Measurements from ENCODE around the gene OVCA2. TPM values are rescaled to one million over a fixed set of nuclear protein-coding genes. Genes with fewer than 3 reads are reported as not detected.

The OVCA2 gene
- polyA plus RNA-seq, 1 donor (not counting 4 experiments of a cell fraction or from before 2014, with no cell fraction given): 41.2 TPM

DNA sequence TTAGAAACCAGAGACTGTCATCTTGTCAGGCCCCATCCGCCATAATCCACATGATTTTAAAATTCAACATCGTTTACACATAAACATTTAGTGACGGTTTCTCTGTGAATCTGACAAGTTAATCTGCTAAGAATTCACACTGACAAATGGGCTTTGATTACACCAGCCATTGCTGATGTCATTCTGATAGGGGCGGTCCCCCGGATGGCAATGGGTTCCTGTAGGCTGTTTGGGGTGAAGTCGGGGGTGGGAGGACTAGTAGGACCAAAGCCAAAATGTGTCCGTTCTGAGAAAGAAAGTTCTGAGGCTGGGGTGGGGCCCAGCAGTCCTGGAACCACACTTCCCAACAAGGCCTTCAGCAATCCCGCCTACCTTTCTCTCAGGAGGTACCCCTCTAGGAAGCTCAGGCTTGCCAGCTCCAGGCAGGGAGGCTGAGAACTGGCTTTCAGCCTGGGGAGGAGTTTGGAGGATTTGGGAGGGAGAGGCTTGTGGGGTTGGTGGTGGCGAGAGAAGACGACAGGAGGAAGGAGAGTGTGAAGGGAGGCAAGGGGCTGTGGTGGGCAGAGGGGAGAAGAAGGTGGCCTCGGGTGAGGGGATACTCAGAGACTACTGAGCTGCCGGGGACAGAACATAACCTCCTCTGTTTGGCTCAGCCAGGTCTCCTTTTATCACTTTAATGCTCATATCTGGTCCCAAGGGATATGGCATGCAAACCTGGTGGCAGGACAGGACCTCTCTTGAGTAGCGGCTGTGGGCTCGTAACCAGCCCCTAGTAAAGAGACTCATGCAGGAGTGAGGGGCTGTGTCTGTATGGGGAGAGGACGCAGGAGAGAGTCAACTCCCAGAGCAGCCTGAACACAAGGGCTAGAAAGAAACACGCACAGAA, 21.7 kb downstream of the OVCA2 start:
- H2AFZ ChIP-seq (ENCODE audit: control insufficient read depth, low read length): no peak overlapping the region
- peaks cover 3% of the 10 kb centered on the region for H3K4me1 ChIP-seq (ENCODE audit: control insufficient read depth, extremely low read depth, insufficient read depth, low read length)
- H3K27me3 ChIP-seq (ENCODE audit: control insufficient read depth, extremely low read depth, insufficient read depth, low read length): no peaks in the 10 kb centered on the region
- TF ChIP-seq, protein P1, sequence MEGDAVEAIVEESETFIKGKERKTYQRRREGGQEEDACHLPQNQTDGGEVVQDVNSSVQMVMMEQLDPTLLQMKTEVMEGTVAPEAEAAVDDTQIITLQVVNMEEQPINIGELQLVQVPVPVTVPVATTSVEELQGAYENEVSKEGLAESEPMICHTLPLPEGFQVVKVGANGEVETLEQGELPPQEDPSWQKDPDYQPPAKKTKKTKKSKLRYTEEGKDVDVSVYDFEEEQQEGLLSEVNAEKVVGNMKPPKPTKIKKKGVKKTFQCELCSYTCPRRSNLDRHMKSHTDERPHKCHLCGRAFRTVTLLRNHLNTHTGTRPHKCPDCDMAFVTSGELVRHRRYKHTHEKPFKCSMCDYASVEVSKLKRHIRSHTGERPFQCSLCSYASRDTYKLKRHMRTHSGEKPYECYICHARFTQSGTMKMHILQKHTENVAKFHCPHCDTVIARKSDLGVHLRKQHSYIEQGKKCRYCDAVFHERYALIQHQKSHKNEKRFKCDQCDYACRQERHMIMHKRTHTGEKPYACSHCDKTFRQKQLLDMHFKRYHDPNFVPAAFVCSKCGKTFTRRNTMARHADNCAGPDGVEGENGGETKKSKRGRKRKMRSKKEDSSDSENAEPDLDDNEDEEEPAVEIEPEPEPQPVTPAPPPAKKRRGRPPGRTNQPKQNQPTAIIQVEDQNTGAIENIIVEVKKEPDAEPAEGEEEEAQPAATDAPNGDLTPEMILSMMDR (optimal IDR thresholded peaks at IDR 0.05 in 1 of 3, IDR thresholded peaks at IDR 0.05 in 1 of 3, conservative IDR thresholded peaks at IDR 0.05 in 1 of 3; ENCODE audit: extremely low read depth in 1 of 3, insufficient read depth in 2 of 3, low read length in 3 of 3): no peak
- TF ChIP-seq EZH2 (IDR thresholded peaks at IDR 0.05; ENCODE audit: low read length): no peak
- no peak overlapping the region for H3K4me2 ChIP-seq (ENCODE audit: control insufficient read depth, extremely low read depth, insufficient read depth, low read depth, low read length)
- H3K4me3 ChIP-seq (ENCODE audit: control insufficient read depth in 2 of 3, extremely low read depth in 1 of 3, insufficient read depth in 2 of 3, low read depth in 1 of 3, low read length in 3 of 3): no peak overlapping the region
- dilution Hi-C loops (cut with MboI; ENCODE audit: extremely low pct_ligation_motif_present, low sequenced_read_pairs): no loop called here
- no peak overlapping the region for H3K27ac ChIP-seq (ENCODE audit: control insufficient read depth, insufficient read depth, low read length)
- H3K79me2 ChIP-seq (ENCODE audit: control insufficient read depth, insufficient read depth, low read length): no peaks in the 10 kb centered on the region
- no peaks in the 10 kb centered on the region for H4K20me1 ChIP-seq (ENCODE audit: control insufficient read depth, extremely low read depth, insufficient read depth, low read length)
- peaks cover 21 to 36% of the 10 kb centered on the region in 2 experiments for H3K36me3 ChIP-seq (ENCODE audit: control insufficient read depth in 2 of 2, extremely low read depth in 1 of 2, insufficient read depth in 2 of 2, low read length in 2 of 2)
- H3K9ac ChIP-seq (ENCODE audit: control insufficient read depth, extremely low read depth, insufficient read depth, low read length): no peak overlapping the region
- no peaks in the 10 kb centered on the region for H3K9me3 ChIP-seq (ENCODE audit: control insufficient read depth, low read depth, low read length)
- H3K9me1 ChIP-seq (ENCODE audit: control insufficient read depth, extremely low read depth, insufficient read depth, low read length): no peaks in the 10 kb centered on the region
- DNase-seq (ENCODE audit: low read depth, low spot score) (no peak), FAIRE-seq (no peak)

DNA sequence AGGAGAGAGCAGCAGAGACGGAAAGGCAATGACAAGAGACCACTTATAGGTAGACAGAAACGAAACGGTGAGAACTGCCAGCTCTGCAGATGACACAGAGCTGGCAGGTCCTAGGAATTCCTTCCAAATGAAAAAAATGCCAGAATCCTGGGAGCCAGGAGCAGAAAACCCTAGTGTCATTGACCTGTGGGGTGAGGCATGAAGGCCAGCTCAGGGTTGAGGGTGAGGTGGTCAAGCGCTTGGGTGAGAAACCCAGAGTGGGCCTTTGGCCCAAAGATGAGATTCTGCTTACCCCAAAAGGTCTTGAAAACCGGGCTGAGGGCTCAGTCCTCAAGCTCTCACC, 22.3 kb downstream of the OVCA2 start:
- H3K4me1 ChIP-seq (ENCODE audit: control insufficient read depth, extremely low read depth, insufficient read depth, low read length): peaks cover 3% of the 10 kb centered on the region

More for the DNA sequence above, 22.3 kb downstream of the OVCA2 start:
- Histone ChIP-seq H3K9me3 (ENCODE audit: control insufficient read depth, low read depth, low read length) (no peaks in the 10 kb centered on the region), H3K36me3 (ENCODE audit: control insufficient read depth in 2 of 2, extremely low read depth in 1 of 2, insufficient read depth in 2 of 2, low read length in 2 of 2) (peaks cover 24 to 37% of the 10 kb centered on the region in 2 experiments), H3K9ac (ENCODE audit: control insufficient read depth, extremely low read depth, insufficient read depth, low read length) (no peak overlapping the region), H3K27me3 (ENCODE audit: control insufficient read depth, extremely low read depth, insufficient read depth, low read length) (no peaks in the 10 kb centered on the region), H3K79me2 (ENCODE audit: control insufficient read depth, insufficient read depth, low read length) (no peaks in the 10 kb centered on the region), H3K9me1 (ENCODE audit: control insufficient read depth, extremely low read depth, insufficient read depth, low read length) (no peaks in the 10 kb centered on the region), H4K20me1 (ENCODE audit: control insufficient read depth, extremely low read depth, insufficient read depth, low read length) (no peaks in the 10 kb centered on the region), H3K4me2 (ENCODE audit: control insufficient read depth, extremely low read depth, insufficient read depth, low read depth, low read length) (no peak overlapping the region), H3K27ac (ENCODE audit: control insufficient read depth, insufficient read depth, low read length) (no peak overlapping the region), H2AFZ (ENCODE audit: control insufficient read depth, low read length) (no peak overlapping the region), H3K4me3 (ENCODE audit: control insufficient read depth in 2 of 3, extremely low read depth in 1 of 3, insufficient read depth in 2 of 3, low read depth in 1 of 3, low read length in 3 of 3) (no peak overlapping the region)
- no peak for FAIRE-seq
- dilution Hi-C loops (cut with MboI; ENCODE audit: extremely low pct_ligation_motif_present, low sequenced_read_pairs): no loop called here
- no peak for TF ChIP-seq EZH2 (IDR thresholded peaks at IDR 0.05; ENCODE audit: low read length)
- TF ChIP-seq, protein P1 (optimal IDR thresholded peaks at IDR 0.05 in 1 of 3, IDR thresholded peaks at IDR 0.05 in 1 of 3, conservative IDR thresholded peaks at IDR 0.05 in 1 of 3; ENCODE audit: extremely low read depth in 1 of 3, insufficient read depth in 2 of 3, low read length in 3 of 3): no peak
- DNase-seq (ENCODE audit: low read depth, low spot score): no peak

Data from keratinocyte (primary cell).